ENCODE data around the gene TSPAN3.

The TSPAN3 gene

GRCh38 chr15:77046704-77047412 lies 24.1 kb downstream of the TSPAN3 start:
- no peak for DNase-seq (ENCODE audit: low read depth)
- no peak for TF ChIP-seq CTCF (conservative IDR thresholded peaks at IDR 0.05; ENCODE audit: low read depth, low read length)
- H3K4me3 ChIP-seq (ENCODE audit: low read depth, low read length), result no peak overlapping the region

- H3K4me3 ChIP-seq (ENCODE audit: low read depth, low read length), result no peak overlapping the region
- no peak for DNase-seq (ENCODE audit: low read depth)
- no peak for TF ChIP-seq CTCF (conservative IDR thresholded peaks at IDR 0.05; ENCODE audit: low read depth, low read length)
These were observed 24.9 kb downstream of the TSPAN3 start for GRCh38 chr15:77045985-77046384.

- DNase-seq (ENCODE audit: low read depth), result no peak
- no peak overlapping the region for H3K4me3 ChIP-seq (ENCODE audit: low read depth, low read length)
- no peak for TF ChIP-seq CTCF (conservative IDR thresholded peaks at IDR 0.05; ENCODE audit: low read depth, low read length)
These were observed 26.5 kb downstream of the TSPAN3 start for GRCh38 chr15:77044228-77045042.

- no peak for TF ChIP-seq CTCF (conservative IDR thresholded peaks at IDR 0.05; ENCODE audit: low read depth, low read length)
- no peak for DNase-seq (ENCODE audit: low read depth)
These were observed 27.7 kb downstream of the TSPAN3 start for GRCh38 chr15:77042955-77043920.

GRCh38 chr15:77042245-77042919 lies 28.5 kb downstream of the TSPAN3 start:
- TF ChIP-seq CTCF (conservative IDR thresholded peaks at IDR 0.05; ENCODE audit: low read depth, low read length), result no peak
- H3K4me3 ChIP-seq (ENCODE audit: low read depth, low read length), result no peak overlapping the region
- no peak for DNase-seq (ENCODE audit: low read depth)

More at GRCh38 chr15:77042955-77043920, 27.7 kb downstream of the TSPAN3 start:
- no peak overlapping the region for H3K4me3 ChIP-seq (ENCODE audit: low read depth, low read length)

GRCh38 chr15:77040673-77041072 lies 30.2 kb downstream of the TSPAN3 start:
- no peak for DNase-seq (ENCODE audit: low read depth)
- no peak overlapping the region for H3K4me3 ChIP-seq (ENCODE audit: low read depth, low read length)

More at GRCh38 chr15:77040673-77041072, 30.2 kb downstream of the TSPAN3 start:
- TF ChIP-seq CTCF (conservative IDR thresholded peaks at IDR 0.05; ENCODE audit: low read depth, low read length), result no peak

All from choroid plexus epithelial cell (primary cell).